ENCODE measurements around the gene DNAJC30. TPM values are rescaled to one million over a fixed set of nuclear protein-coding genes. Genes with fewer than 3 reads are reported as not detected.

Gene DNAJC30
- total RNA-seq, 2 experiments from 2014 or later, result 5.9 to 13.7 TPM

GRCh38 chr7:73701357-73701995 lies 18.2 kb upstream of the DNAJC30 start:
- H3K36me3 ChIP-seq (ENCODE audit: insufficient read depth, low read length), result peaks cover 34% of the 10 kb centered on the region
- ChIA-PET POLR2A (interaction anchor here (0.5 to 1.0 kb wide), 3 partner anchors 10 to 281 kb away, joined by 3 to 4 read pairs (median 3); no protein-coding TSS in a partner anchor), CTCF (ENCODE audit: unreplicated experiment) (interaction anchor here (1.5 kb wide), 1 partner anchor 13 kb away, joined by 4 read pairs; no protein-coding TSS in a partner anchor)
- no peak overlapping the region for H2AFZ ChIP-seq (ENCODE audit: low read length)
- intact Hi-C loops (cut with micrococcal nuclease; ENCODE audit: unreplicated experiment), result no loop called here
- H3K9me2 ChIP-seq (ENCODE audit: insufficient read depth, low read length), result no peaks in the 10 kb centered on the region
- no peaks in the 10 kb centered on the region for H3K4me1 ChIP-seq (ENCODE audit: insufficient read depth, low read length, poor library complexity, severe bottlenecking)
- peak; percentile 35 for DNase-seq (ENCODE audit: low spot score)
- no peaks in the 10 kb centered on the region for H3K9me3 ChIP-seq (ENCODE audit: low read length)
- H3K27ac ChIP-seq (ENCODE audit: low read depth, low read length, poor library complexity, severe bottlenecking), result no peak overlapping the region
- H3K4me3 ChIP-seq (ENCODE audit: low read depth, low read length, poor library complexity, severe bottlenecking), result no peak overlapping the region
- TF ChIP-seq CTCF (conservative IDR thresholded peaks at IDR 0.05; ENCODE audit: low read length) (peak; percentile 71), EZH2phosphoT487 (IDR thresholded peaks at IDR 0.05; ENCODE audit: borderline replicate concordance, low read depth, low read length) (no peak)
- BruUV-seq (replicated peaks), result no TSS peak
- no peaks in the 10 kb centered on the region for H4K20me1 ChIP-seq (ENCODE audit: insufficient read depth, low read length)
- no peaks in the 10 kb centered on the region for H3K79me2 ChIP-seq (ENCODE audit: insufficient read depth, low read depth, low read length)
- no peak overlapping the region for H3K4me2 ChIP-seq (ENCODE audit: low read length)

GRCh38 chr7:73700581-73701134 lies 17.4 kb upstream of the DNAJC30 start:
- ChIA-PET POLR2A (interaction anchor here (0.5 to 1.0 kb wide), 3 partner anchors 9 to 502 kb away, joined by 3 to 4 read pairs (median 3); no protein-coding TSS in a partner anchor), CTCF (ENCODE audit: unreplicated experiment) (interaction anchor here (0.6 kb wide), 1 partner anchor 682 kb away, joined by 3 read pairs; no protein-coding TSS in a partner anchor)
- DNase-seq (ENCODE audit: low spot score), result no peak
- Histone ChIP-seq H3K27ac (ENCODE audit: low read depth, low read length, poor library complexity, severe bottlenecking) (no peak overlapping the region), H3K4me3 (ENCODE audit: low read depth, low read length, poor library complexity, severe bottlenecking) (no peak overlapping the region), H4K20me1 (ENCODE audit: insufficient read depth, low read length) (no peaks in the 10 kb centered on the region), H3K4me2 (ENCODE audit: low read length) (no peak overlapping the region), H3K4me1 (ENCODE audit: insufficient read depth, low read length, poor library complexity, severe bottlenecking) (no peaks in the 10 kb centered on the region), H3K9me2 (ENCODE audit: insufficient read depth, low read length) (no peaks in the 10 kb centered on the region), H3K36me3 (ENCODE audit: insufficient read depth, low read length) (peaks cover 42% of the 10 kb centered on the region), H2AFZ (ENCODE audit: low read length) (no peak overlapping the region), H3K79me2 (ENCODE audit: insufficient read depth, low read depth, low read length) (no peaks in the 10 kb centered on the region), H3K9me3 (ENCODE audit: low read length) (no peaks in the 10 kb centered on the region)
- TF ChIP-seq EZH2phosphoT487 (IDR thresholded peaks at IDR 0.05; ENCODE audit: borderline replicate concordance, low read depth, low read length), result no peak
- no peak for TF ChIP-seq CTCF (conservative IDR thresholded peaks at IDR 0.05; ENCODE audit: low read length)
- no TSS peak for BruUV-seq (replicated peaks)
- intact Hi-C loops (cut with micrococcal nuclease; ENCODE audit: unreplicated experiment), result no loop called here

GRCh38 chr7:73700069-73700423 lies 16.8 kb upstream of the DNAJC30 start:
- Histone ChIP-seq H3K4me2 (ENCODE audit: low read length) (no peak overlapping the region), H3K36me3 (ENCODE audit: insufficient read depth, low read length) (peaks cover 46% of the 10 kb centered on the region), H3K4me1 (ENCODE audit: insufficient read depth, low read length, poor library complexity, severe bottlenecking) (no peaks in the 10 kb centered on the region), H3K27ac (ENCODE audit: low read depth, low read length, poor library complexity, severe bottlenecking) (no peak overlapping the region), H4K20me1 (ENCODE audit: insufficient read depth, low read length) (no peaks in the 10 kb centered on the region), H3K9me3 (ENCODE audit: low read length) (no peaks in the 10 kb centered on the region), H3K9me2 (ENCODE audit: insufficient read depth, low read length) (no peaks in the 10 kb centered on the region), H3K79me2 (ENCODE audit: insufficient read depth, low read depth, low read length) (no peaks in the 10 kb centered on the region), H2AFZ (ENCODE audit: low read length) (no peak overlapping the region), H3K4me3 (ENCODE audit: low read depth, low read length, poor library complexity, severe bottlenecking) (no peak overlapping the region)
- ChIA-PET POLR2A (no interaction called here), CTCF (ENCODE audit: unreplicated experiment) (no interaction called here)
- BruUV-seq (replicated peaks), result no TSS peak
- no peak for DNase-seq (ENCODE audit: low spot score)
- intact Hi-C loops (cut with micrococcal nuclease; ENCODE audit: unreplicated experiment), result no loop called here
- TF ChIP-seq EZH2phosphoT487 (IDR thresholded peaks at IDR 0.05; ENCODE audit: borderline replicate concordance, low read depth, low read length), result no peak
- TF ChIP-seq CTCF (conservative IDR thresholded peaks at IDR 0.05; ENCODE audit: low read length), result no peak
